ENCODE results near the gene GLCE. TPM values are rescaled to one million over a fixed set of nuclear protein-coding genes. Genes with fewer than 3 reads are reported as not detected.

GLCE gene
- total and polyA plus RNA-seq, 10 of the 15 experiments (the other 5 are each of a cell fraction or from before 2014, with no cell fraction given), result 2.1 to 11.9 (median 2.9) TPM

DNA sequence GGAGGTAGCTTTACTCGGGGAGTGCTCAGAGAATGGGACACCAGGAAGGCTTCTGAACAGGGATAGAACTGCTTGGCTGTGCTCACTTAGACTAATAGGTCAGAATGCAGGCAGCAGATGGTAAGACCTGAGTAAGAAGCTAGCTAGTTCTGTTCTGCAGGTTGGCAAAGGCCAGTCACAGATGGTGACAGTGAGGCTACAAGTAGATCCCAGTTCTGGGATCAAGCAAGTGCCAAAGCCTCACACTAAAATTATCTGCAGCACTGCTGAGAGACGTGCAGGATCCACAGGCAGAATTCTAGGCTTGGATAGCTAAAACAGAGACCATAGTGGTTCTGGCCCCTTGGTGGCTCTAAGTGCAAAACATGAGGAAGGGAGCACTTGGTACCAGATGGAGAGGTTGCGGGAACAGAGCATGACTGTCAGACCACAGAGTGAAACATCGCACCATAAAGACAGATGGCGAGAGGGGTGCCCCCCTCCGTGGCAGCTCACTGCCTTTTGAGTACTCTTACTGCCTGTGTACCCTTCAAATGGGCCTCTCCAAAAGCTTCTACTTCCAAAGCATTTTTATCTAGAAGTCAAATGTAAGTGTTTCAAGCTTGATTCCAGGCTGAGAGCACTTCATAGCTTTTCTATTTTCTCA is 3.6 kb upstream of the GLCE start:
- Histone ChIP-seq H3K4me1 (ENCODE audit: control insufficient read depth, insufficient read depth, low read length) (0 out of 2 replicates have a peak, but pooled peaks cover 3% of the 10 kb centered on the region), H4K20me1 (ENCODE audit: control insufficient read depth, insufficient read depth) (no peaks in the 10 kb centered on the region), H2AFZ (ENCODE audit: control insufficient read depth, low read depth, low read length) (no peak overlapping the region), H3K27ac (ENCODE audit: control insufficient read depth, insufficient read depth) (no peak overlapping the region), H3K9ac (ENCODE audit: control insufficient read depth, insufficient read depth, low read length) (no peak overlapping the region), H3K27me3 (replicated peaks in 1 of 2; ENCODE audit: control insufficient read depth in 2 of 2, insufficient read depth in 2 of 2, low read length in 1 of 2) (peaks cover 0 to 4% of the 10 kb centered on the region in 2 experiments; a peak in 2 of 4 replicates), H3K36me3 (ENCODE audit: control insufficient read depth in 2 of 2, insufficient read depth in 2 of 2, low read length in 1 of 2) (no peaks in the 10 kb centered on the region), H3K9me3 (replicated peaks; ENCODE audit: control insufficient read depth, insufficient read depth, low read length) (no peaks in the 10 kb centered on the region), H3K4me3 (no peak overlapping the region), H3K79me2 (ENCODE audit: control insufficient read depth, insufficient read depth, low read length) (no peaks in the 10 kb centered on the region), H3K4me2 (ENCODE audit: control insufficient read depth, insufficient read depth) (no peak overlapping the region)
- no peak for ATAC-seq
- no TSS peak for BruUV-seq (replicated peaks)
- in situ Hi-C loops (cut with MboI) (no loop called here), intact Hi-C loops (cut with micrococcal nuclease; ENCODE audit: unreplicated experiment) (no loop called here)
- SMC1A ChIA-PET (ENCODE audit: uncharacterized antibody, unreplicated experiment), result interaction anchor here (0.9 kb wide), 1 partner anchor 9 kb away, joined by 3 read pairs; no protein-coding TSS in a partner anchor
- WGBS (ENCODE audit: insufficient coverage, insufficient replicate concordance, low lambda C conversion rate, missing lambda C conversion rate), result 20% methylated on average over 6 of the region's 6 CpGs
- no peak for FAIRE-seq
- RAD21 ChIA-PET (ENCODE audit: unreplicated experiment), result no interaction called here
- POLR2A ChIA-PET, result interaction anchor here (1.0 kb wide), 1 partner anchor 262 kb away, joined by 3 read pairs; no protein-coding TSS in a partner anchor
- CTCF ChIA-PET, result interaction anchor here (1.4 kb wide), 1 partner anchor 11 kb away, joined by 3 read pairs; no protein-coding TSS in a partner anchor
- no peak for DNase-seq (ENCODE audit: low read depth, low spot score)
- TF ChIP-seq, protein P1, sequence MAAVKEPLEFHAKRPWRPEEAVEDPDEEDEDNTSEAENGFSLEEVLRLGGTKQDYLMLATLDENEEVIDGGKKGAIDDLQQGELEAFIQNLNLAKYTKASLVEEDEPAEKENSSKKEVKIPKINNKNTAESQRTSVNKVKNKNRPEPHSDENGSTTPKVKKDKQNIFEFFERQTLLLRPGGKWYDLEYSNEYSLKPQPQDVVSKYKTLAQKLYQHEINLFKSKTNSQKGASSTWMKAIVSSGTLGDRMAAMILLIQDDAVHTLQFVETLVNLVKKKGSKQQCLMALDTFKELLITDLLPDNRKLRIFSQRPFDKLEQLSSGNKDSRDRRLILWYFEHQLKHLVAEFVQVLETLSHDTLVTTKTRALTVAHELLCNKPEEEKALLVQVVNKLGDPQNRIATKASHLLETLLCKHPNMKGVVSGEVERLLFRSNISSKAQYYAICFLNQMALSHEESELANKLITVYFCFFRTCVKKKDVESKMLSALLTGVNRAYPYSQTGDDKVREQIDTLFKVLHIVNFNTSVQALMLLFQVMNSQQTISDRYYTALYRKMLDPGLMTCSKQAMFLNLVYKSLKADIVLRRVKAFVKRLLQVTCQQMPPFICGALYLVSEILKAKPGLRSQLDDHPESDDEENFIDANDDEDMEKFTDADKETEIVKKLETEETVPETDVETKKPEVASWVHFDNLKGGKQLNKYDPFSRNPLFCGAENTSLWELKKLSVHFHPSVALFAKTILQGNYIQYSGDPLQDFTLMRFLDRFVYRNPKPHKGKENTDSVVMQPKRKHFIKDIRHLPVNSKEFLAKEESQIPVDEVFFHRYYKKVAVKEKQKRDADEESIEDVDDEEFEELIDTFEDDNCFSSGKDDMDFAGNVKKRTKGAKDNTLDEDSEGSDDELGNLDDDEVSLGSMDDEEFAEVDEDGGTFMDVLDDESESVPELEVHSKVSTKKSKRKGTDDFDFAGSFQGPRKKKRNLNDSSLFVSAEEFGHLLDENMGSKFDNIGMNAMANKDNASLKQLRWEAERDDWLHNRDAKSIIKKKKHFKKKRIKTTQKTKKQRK (IDR thresholded peaks at IDR 0.05; ENCODE audit: low read depth, low read length), result no peak
- TF ChIP-seq GATAD2B (conservative IDR thresholded peaks at IDR 0.05; ENCODE audit: low read depth) (no peak), ZZZ3 (IDR thresholded peaks at IDR 0.05; ENCODE audit: control insufficient read depth, insufficient read length, low read depth) (no peak), SIX5 (IDR thresholded peaks at IDR 0.05; ENCODE audit: low read depth, low read length, severe bottlenecking) (no peak), POLR2A (IDR thresholded peaks at IDR 0.05; ENCODE audit: low read depth, low read length) (no peak), STAT3 (IDR thresholded peaks at IDR 0.05; ENCODE audit: low read depth, low read length) (no peak), ZNF24 (IDR thresholded peaks at IDR 0.05) (no peak), RBBP5 (conservative IDR thresholded peaks at IDR 0.05) (no peak), DPF2 (IDR thresholded peaks at IDR 0.05) (no peak)
- TF ChIP-seq, protein P2, sequence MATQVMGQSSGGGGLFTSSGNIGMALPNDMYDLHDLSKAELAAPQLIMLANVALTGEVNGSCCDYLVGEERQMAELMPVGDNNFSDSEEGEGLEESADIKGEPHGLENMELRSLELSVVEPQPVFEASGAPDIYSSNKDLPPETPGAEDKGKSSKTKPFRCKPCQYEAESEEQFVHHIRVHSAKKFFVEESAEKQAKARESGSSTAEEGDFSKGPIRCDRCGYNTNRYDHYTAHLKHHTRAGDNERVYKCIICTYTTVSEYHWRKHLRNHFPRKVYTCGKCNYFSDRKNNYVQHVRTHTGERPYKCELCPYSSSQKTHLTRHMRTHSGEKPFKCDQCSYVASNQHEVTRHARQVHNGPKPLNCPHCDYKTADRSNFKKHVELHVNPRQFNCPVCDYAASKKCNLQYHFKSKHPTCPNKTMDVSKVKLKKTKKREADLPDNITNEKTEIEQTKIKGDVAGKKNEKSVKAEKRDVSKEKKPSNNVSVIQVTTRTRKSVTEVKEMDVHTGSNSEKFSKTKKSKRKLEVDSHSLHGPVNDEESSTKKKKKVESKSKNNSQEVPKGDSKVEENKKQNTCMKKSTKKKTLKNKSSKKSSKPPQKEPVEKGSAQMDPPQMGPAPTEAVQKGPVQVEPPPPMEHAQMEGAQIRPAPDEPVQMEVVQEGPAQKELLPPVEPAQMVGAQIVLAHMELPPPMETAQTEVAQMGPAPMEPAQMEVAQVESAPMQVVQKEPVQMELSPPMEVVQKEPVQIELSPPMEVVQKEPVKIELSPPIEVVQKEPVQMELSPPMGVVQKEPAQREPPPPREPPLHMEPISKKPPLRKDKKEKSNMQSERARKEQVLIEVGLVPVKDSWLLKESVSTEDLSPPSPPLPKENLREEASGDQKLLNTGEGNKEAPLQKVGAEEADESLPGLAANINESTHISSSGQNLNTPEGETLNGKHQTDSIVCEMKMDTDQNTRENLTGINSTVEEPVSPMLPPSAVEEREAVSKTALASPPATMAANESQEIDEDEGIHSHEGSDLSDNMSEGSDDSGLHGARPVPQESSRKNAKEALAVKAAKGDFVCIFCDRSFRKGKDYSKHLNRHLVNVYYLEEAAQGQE (IDR thresholded peaks at IDR 0.05; ENCODE audit: low read depth, low read length), result no peak
- TF ChIP-seq, protein P3, sequence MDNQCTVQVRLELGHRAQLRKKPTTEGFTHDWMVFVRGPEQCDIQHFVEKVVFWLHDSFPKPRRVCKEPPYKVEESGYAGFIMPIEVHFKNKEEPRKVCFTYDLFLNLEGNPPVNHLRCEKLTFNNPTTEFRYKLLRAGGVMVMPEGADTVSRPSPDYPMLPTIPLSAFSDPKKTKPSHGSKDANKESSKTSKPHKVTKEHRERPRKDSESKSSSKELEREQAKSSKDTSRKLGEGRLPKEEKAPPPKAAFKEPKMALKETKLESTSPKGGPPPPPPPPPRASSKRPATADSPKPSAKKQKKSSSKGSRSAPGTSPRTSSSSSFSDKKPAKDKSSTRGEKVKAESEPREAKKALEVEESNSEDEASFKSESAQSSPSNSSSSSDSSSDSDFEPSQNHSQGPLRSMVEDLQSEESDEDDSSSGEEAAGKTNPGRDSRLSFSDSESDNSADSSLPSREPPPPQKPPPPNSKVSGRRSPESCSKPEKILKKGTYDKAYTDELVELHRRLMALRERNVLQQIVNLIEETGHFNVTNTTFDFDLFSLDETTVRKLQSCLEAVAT (IDR thresholded peaks at IDR 0.05), result no peak
- TF ChIP-seq, protein P4, sequence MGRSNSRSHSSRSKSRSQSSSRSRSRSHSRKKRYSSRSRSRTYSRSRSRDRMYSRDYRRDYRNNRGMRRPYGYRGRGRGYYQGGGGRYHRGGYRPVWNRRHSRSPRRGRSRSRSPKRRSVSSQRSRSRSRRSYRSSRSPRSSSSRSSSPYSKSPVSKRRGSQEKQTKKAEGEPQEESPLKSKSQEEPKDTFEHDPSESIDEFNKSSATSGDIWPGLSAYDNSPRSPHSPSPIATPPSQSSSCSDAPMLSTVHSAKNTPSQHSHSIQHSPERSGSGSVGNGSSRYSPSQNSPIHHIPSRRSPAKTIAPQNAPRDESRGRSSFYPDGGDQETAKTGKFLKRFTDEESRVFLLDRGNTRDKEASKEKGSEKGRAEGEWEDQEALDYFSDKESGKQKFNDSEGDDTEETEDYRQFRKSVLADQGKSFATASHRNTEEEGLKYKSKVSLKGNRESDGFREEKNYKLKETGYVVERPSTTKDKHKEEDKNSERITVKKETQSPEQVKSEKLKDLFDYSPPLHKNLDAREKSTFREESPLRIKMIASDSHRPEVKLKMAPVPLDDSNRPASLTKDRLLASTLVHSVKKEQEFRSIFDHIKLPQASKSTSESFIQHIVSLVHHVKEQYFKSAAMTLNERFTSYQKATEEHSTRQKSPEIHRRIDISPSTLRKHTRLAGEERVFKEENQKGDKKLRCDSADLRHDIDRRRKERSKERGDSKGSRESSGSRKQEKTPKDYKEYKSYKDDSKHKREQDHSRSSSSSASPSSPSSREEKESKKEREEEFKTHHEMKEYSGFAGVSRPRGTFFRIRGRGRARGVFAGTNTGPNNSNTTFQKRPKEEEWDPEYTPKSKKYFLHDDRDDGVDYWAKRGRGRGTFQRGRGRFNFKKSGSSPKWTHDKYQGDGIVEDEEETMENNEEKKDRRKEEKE (IDR thresholded peaks at IDR 0.05), result no peak

All from GM12878 (cell line).